ENCODE results near the gene PRKCH.

- peak; percentile 85 for TF ChIP-seq CTCF (IDR thresholded peaks at IDR 0.05; ENCODE audit: borderline replicate concordance, extremely low read depth, low read length, poor library complexity, severe bottlenecking)
- TF ChIP-seq EZH2 (IDR thresholded peaks at IDR 0.05; ENCODE audit: borderline replicate concordance, low read depth, low read length, severe bottlenecking), result no peak
Observed at GRCh38 chr14:61456720-61457119, 135.3 kb downstream of the PRKCH start.
